NB4 (cell line): ENCODE measurements around the gene STRIP2.

Source experiments
- DNase-seq: peaks from one replicate; pipeline ENCODE4 v3.0.0; 2010; ENCODE audit warnings: low read depth
- H3K4me3 ChIP-seq: one replicate; pipeline ENCODE4 v1.5.1; 2011; ENCODE audit warnings: mild to moderate bottlenecking, low read depth, low read length, moderate library complexity
- MYC ChIP-seq: IDR thresholded peaks from 2 replicates; pipeline ENCODE4 v1.6.1; 2011; ENCODE audit warnings: low read depth, low read length
- POLR2A ChIP-seq: IDR thresholded peaks from 2 replicates; pipeline ENCODE4 v1.6.1; 2011; ENCODE audit warnings: mild to moderate bottlenecking; ENCODE audit not compliant: insufficient read length; ENCODE audit errors: extremely low read depth
- TF ChIP-seq, protein P1 (sequence below): IDR thresholded peaks from 2 replicates; pipeline ENCODE4 v1.6.1; 2011; ENCODE audit warnings: low read depth, low read length
- TF ChIP-seq, protein P2 (sequence below): IDR thresholded peaks from one replicate; pipeline ENCODE4 v1.5.1; 2012; ENCODE audit warnings: low read depth, low read length

STRIP2 gene

DNA sequence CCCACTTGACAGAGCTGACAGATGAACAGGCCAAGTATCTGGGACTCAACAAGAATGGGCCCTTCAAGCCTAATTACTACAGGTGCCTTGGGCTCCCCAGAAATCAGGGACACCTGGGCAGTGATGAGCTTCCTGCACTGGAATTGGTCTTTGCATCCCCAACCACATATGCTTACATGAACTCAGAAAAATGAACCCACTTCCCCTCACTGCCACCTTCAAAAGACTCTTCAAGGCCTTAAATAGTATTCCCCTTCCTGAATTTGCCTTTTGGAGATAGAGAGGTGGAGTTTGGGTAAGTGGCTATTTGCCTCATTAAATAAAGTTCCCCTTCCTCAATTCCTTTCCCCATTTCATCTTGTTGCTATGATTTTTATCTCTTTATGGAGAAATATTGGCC, 7.8 kb upstream of the STRIP2 start:
- TF ChIP-seq, protein P1, sequence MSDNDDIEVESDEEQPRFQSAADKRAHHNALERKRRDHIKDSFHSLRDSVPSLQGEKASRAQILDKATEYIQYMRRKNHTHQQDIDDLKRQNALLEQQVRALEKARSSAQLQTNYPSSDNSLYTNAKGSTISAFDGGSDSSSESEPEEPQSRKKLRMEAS, result no peak
- no peak for TF ChIP-seq POLR2A
- TF ChIP-seq, protein P2, sequence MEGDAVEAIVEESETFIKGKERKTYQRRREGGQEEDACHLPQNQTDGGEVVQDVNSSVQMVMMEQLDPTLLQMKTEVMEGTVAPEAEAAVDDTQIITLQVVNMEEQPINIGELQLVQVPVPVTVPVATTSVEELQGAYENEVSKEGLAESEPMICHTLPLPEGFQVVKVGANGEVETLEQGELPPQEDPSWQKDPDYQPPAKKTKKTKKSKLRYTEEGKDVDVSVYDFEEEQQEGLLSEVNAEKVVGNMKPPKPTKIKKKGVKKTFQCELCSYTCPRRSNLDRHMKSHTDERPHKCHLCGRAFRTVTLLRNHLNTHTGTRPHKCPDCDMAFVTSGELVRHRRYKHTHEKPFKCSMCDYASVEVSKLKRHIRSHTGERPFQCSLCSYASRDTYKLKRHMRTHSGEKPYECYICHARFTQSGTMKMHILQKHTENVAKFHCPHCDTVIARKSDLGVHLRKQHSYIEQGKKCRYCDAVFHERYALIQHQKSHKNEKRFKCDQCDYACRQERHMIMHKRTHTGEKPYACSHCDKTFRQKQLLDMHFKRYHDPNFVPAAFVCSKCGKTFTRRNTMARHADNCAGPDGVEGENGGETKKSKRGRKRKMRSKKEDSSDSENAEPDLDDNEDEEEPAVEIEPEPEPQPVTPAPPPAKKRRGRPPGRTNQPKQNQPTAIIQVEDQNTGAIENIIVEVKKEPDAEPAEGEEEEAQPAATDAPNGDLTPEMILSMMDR, result no peak
- no peak for TF ChIP-seq MYC
- H3K4me3 ChIP-seq, result no peak overlapping the region
- DNase-seq, result no peak

DNA sequence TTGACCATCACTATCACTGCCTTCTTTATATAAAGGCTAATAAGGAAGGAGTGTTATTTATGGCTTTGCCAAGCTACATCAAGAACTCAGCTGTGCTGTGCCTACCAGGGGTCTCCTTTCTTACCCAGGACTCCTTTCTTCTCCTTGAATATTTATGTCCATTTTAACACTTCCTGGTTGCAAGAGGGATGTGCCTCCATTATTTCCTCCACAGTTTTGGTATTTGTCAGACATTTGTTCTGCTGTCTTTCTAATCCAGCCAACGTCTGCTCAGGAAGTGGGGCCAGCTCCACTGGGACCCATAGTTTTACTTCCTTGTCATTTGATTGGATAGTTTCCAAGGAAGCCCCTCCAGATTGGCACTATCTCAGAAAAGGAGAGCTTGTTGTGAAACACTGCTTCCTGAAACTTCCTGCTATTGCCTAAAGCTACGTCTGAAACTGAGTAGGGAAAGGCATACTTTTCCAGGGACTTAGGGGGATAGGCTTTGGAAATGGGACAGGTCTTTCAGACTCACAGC, 6.6 kb upstream of the STRIP2 start:
- DNase-seq, result no peak
- TF ChIP-seq MYC (no peak), POLR2A (no peak)
- TF ChIP-seq, protein P1, result no peak
- TF ChIP-seq, protein P2, result no peak
- no peak overlapping the region for H3K4me3 ChIP-seq

DNA sequence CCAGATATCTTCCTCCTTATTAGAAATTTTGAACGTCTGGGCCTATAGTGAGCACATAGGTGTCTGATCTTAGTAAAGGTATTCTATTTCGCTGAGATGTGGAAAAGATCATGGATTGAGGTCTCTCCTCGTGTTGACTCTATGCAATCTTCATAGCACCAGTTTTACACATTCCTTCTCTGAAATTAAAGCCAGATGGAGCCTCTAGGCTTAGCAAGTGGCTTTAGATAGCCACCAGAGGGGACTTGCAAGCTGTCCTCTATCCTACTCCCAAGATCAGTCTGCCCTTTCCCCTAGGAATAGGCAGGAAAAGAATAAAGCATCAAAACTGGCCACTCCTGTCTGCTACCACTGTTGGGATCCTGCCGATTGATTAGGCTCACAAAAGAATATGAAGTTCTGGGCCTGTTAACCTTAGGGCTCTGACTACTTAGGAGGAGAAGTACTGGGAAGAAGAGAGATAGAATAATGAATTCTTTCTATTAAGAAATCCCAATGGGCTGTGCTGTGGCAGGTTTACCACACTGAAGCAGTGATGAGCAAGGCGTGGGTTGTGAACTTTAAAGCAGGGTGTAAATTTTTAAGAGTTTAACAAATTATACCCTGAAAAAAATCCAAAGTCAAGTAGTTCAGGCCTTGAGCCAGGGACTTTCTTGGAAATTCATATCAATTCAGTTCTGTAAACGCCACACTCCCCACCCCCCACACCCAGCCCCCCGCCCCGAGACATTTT, 2.2 kb upstream of the STRIP2 start:
- no peak for DNase-seq
- H3K4me3 ChIP-seq, result no peak overlapping the region
- TF ChIP-seq, protein P2, result no peak
- TF ChIP-seq MYC (no peak), POLR2A (no peak)
- TF ChIP-seq, protein P1, result no peak

DNA sequence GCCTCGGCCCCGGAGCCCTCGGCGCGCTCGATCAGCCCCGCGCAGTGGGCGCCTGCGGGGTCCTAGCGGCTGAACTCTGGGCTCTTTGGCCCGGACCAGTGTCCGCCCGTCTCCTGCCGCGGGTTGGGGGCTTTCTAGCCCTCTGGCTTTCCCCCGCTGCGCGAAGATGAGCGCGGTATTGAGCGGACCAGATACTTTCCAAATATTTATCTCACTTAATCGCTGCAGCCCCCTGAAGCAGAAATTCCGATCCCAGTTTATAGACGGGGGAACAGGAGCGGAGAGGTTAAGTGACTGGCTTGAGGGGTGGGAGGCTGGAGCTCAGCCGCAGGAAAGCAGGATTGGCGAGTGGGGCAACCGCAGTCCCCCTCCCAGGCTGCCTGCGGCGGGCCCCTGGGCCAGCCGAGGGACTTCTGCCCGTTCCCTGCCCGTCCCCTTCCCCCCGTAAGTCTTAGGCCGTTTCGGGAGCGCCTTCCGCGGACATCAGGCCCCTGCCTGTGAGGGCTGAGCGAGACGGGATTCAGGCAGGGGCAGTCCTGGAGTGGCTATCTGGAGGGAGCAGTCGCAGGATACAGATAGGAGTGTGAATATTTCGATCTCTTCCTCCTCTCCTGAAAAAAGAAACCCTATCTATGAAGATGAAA, 565 bp downstream of the STRIP2 start:
- peak overlapping the region; percentile 76 for H3K4me3 ChIP-seq
- TF ChIP-seq, protein P2, result no peak
- no peak for TF ChIP-seq MYC
- TF ChIP-seq, protein P1, result no peak
- TF ChIP-seq POLR2A, result no peak
- DNase-seq, result peak; percentile 66

DNA sequence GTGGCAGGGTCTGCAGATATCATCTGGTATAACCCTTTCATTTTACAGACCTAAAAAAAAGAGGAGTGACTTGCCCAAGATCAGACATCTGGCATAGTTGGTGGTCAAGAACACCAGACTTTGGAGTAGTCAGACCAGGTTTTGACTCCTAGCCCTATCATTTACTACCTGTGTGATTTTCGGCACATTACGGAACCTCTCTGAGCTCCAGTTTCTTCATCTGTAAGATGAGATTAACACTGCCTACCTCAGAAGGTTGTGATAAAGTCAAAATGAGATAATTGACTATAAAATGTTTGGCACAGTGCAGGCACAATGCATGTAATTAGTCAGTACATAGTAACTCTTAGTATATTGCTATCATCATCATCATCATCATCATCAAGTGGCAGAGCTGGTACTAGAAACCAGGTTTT, 1.2 kb downstream of the STRIP2 start:
- peak overlapping the region; percentile 76 for H3K4me3 ChIP-seq
- no peak for DNase-seq
- TF ChIP-seq, protein P1, result no peak
- no peak for TF ChIP-seq MYC
- TF ChIP-seq, protein P2, result no peak
- TF ChIP-seq POLR2A, result no peak
